NCI-H345 treated with DMSO at 0.1 percent for 48 hours (cell line): ENCODE data around the gene STK32A.
"Not testable (repeated sequence)": the region's sequence is repeated elsewhere in the genome, so short reads cannot be mapped to it uniquely, and the experiment has no call there.

Experiments used
- DNase-seq: peaks from one replicate; lab custom pipeline; 2025; ENCODE audit not compliant: unreplicated experiment; lab: John Stamatoyannopoulos, UW

Gene STK32A

GRCh38 chr5:147341345-147341744 is 106.5 kb downstream of the STK32A start:
- no peak for DNase-seq

GRCh38 chr5:147344861-147345260 is 110.0 kb downstream of the STK32A start:
- DNase-seq: no peak

DNA sequence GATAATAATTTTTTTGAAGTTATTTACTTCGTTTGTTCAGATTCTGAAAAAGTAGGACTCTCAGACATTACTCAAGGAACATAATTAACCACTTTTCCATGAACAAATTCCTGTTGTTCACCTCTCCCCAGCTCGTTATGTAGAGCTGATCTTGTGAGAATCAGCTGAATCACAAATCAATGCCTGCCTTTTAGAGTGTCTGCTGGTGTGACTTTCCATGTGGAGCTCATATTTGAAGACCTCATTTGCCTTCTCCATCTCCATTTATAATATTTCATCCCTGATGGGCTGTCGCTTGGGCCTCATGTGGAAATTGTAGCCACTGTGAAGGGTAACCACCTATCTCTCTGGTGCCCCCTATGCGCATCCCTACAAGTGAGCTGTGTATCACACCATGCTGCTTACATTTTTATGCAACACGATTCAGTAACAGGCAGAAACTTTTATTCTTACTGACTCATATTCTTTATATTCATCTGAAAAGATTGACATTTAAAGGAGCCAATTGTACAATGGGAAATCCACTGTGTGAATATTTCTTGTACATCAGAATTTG is 111.3 kb downstream of the STK32A start:
- DNase-seq: no peak

GRCh38 chr5:147348046-147348445 is 113.2 kb downstream of the STK32A start:
- DNase-seq: no peak

DNA sequence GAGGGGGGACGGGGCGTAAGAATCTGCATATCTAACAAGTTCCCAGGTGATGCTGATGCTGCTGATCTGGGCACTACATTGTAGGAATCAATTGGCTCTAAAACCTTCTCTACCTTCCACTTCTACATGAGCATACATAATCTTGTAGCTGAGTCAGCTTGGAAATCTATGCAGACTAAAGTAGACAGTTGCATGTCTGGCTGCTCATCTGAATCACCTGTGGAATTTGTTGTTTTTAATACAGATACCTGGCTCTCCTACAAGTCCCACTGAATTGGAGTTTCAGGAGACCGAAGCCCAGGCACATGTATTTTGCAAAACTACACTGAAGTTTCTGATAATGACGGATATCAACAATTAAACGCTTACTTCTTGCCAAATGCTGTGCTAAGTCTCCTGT is 113.6 kb downstream of the STK32A start:
- no peak for DNase-seq

DNA sequence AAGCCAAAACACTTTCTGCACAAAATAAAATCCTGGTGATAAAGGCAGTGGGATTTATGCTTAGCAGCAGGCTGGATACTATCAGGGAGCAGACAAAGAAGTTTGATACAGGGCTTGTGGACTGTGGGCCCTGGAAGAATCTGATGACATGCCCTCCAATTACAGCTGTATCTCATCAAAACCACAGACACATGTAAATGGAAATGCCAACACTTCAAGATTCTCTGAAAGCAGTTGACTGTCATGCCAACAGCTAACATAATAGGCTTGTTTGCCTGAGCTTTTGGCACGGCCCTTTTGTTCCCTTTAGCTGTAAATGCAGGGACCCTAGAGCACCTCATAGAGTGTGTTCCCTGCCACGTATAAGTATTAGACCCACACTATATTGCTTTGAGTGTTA is 114.4 kb downstream of the STK32A start:
- DNase-seq: no peak

DNA sequence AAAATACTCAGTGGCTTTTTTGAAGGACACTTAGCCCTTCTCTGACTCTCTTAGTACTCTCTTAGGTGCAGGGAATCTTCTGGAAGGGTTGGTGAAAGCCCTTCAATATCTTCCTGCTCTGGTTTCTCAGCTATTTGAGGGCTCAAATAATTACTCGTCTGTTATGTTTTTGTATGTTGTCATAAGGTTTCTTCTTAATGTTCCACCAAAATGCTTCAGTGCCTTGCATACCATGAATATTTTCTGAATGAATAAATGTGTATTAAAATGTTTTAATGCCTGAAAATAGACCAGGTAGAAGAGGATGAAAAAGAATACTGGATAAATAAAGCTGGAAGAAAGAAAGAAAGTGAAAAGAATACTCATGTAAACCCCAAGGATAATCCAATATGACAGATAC is 124.3 kb downstream of the STK32A start:
- no peak for DNase-seq

GRCh38 chr5:147359581-147359980 is 124.8 kb downstream of the STK32A start:
- no peak for DNase-seq

GRCh38 chr5:147360816-147361215 is 126.0 kb downstream of the STK32A start:
- no peak for DNase-seq

DNA sequence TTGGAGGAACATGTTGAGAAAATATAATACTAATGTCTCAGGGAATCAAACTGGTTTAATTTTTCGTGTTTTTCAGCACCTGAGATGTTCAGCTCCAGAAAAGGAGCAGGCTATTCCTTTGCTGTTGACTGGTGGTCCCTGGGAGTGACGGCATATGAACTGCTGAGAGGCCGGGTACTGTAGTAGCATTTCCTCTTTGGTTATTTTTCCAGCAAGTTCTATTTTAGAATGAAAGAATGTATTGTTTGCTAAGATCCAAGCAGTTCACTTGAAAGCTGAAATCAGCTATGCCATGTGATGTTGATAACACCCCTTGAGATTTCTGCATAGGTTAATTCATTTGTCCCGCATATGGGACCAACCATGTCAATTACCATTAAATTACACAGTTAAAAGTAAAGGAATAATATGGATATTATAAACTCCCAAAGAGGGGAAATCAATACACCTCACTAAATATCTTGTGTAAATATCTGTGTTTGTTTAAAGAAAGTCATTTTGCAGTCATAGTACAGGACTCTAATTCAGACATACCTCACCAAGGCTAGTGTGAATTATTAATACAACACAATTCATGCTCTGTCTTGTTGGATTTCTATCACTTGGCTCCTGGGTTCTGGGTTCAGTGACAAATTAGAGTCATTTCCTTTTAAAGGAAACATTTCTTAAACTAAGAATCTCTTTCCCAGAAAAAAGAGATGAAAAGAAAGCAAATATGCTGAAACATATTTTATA is 126.8 kb downstream of the STK32A start:
- no peak for DNase-seq

GRCh38 chr5:147367381-147367780 is 132.6 kb downstream of the STK32A start:
- not testable (repeated sequence) for DNase-seq

GRCh38 chr5:147369742-147370374 is 135.0 kb downstream of the STK32A start:
- DNase-seq: peak; percentile 19

- DNase-seq: no peak
Measured at GRCh38 chr5:147371290-147371689, 136.5 kb downstream of the STK32A start.

GRCh38 chr5:147372191-147372590 is 137.4 kb downstream of the STK32A start:
- no peak for DNase-seq

DNA sequence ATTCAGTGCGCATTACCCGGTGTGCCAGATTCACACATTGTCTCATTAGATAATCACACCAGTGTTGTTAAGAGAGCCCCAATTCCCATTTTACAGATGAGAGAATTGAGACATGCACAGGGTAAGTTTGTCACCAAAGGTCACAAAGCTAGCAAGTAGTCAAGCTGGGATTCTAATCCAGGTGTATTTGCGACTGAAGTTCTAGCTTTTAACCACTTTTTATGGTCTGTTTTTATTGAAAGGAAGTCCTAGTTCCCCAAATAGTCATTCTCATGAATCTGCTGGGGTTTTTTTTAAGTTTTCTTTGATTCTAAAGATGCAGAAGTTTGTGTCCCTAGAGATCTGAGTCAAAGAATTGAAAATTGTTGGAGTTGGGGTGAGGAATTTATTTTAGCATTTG is 138.5 kb downstream of the STK32A start:
- no peak for DNase-seq

DNA sequence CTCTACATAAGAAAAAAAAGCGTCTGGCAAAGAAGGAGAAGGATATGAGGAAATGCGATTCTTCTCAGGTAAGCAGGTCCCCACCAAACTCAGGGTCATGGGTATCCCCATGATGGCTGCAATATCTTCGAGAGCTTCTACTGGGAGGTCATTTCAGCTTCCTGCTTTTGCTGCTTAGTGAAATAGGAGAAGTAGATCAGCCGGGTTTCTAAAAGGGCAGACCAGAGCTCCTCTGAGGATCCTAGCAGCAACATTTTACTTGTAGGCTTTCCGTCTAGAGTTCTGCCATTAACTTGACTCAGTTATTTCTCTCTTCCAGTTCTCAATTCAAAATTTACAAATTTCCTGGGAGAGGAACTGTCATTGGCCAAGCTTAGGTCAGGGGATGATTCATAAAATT is 140.3 kb downstream of the STK32A start:
- no peak for DNase-seq

- DNase-seq: no peak
Measured at GRCh38 chr5:147377682-147378081, 142.9 kb downstream of the STK32A start.

GRCh38 chr5:147381555-147381954 is 146.7 kb downstream of the STK32A start:
- DNase-seq: no peak

GRCh38 chr5:147382776-147383175 is 147.9 kb downstream of the STK32A start:
- DNase-seq: no peak

- DNase-seq: no peak
Measured at GRCh38 chr5:147384346-147385193, 149.7 kb downstream of the STK32A start.

GRCh38 chr5:147387109-147387508 is 152.3 kb downstream of the STK32A start:
- DNase-seq: no peak
